ENCODE measurements around the gene TBC1D20.
"Not testable (repeated sequence)": the region's sequence is repeated elsewhere in the genome, so short reads cannot be mapped to it uniquely, and the experiment has no call there.

DNA sequence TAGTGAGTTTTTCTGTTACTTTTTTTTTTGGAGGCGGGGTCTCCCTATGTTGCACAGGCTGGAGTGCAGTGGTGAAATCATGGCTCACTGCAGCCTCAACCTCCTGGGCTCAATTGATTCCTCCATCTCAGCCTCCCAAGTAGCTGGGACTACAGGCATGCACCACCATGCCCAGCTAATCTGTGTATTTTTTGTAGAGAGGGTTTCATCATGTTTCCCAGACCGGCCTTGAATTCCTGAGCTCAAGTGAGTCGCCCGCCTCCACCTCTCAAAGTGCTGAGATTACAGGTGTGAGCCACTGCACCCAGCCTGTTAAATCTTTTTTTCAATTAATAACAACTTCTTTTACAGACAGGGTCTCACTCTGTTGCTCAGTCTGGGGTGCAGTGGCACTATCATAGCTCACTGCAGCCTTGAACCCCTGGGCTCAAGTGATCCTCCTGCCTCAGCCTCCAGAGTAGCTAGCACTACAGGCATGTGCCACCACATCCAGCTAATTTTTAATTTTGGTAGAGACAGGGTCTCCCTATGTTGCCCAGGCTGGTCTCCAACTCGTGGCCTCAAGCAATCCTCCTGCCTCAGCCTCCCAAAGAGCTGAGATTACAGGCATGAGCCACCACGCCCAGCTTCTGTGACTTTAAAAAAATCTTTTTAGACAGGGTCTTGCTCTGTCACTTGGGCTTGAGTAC lies 14.4 kb upstream of the TBC1D20 start:
- TF ChIP-seq, protein P1, sequence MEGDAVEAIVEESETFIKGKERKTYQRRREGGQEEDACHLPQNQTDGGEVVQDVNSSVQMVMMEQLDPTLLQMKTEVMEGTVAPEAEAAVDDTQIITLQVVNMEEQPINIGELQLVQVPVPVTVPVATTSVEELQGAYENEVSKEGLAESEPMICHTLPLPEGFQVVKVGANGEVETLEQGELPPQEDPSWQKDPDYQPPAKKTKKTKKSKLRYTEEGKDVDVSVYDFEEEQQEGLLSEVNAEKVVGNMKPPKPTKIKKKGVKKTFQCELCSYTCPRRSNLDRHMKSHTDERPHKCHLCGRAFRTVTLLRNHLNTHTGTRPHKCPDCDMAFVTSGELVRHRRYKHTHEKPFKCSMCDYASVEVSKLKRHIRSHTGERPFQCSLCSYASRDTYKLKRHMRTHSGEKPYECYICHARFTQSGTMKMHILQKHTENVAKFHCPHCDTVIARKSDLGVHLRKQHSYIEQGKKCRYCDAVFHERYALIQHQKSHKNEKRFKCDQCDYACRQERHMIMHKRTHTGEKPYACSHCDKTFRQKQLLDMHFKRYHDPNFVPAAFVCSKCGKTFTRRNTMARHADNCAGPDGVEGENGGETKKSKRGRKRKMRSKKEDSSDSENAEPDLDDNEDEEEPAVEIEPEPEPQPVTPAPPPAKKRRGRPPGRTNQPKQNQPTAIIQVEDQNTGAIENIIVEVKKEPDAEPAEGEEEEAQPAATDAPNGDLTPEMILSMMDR (IDR thresholded peaks at IDR 0.05): not testable (repeated sequence)
- not testable (repeated sequence) for TF ChIP-seq TCF7L2 (IDR thresholded peaks at IDR 0.05; ENCODE audit: low read depth, low read length); SIN3A (IDR thresholded peaks at IDR 0.05; ENCODE audit: borderline replicate concordance, insufficient read depth, low read depth, low read length)
